Heart left ventricle (tissue), 16 donors: ENCODE data around the gene S100A13. TPM values are rescaled to one million over a fixed set of nuclear protein-coding genes. Genes with fewer than 3 reads are reported as not detected.
A peak's percentile ranks its signal among the peaks of the same experiment; 100 is the strongest.
"Not testable (repeated sequence)": the region's sequence is repeated elsewhere in the genome, so short reads cannot be mapped to it uniquely, and the experiment has no call there.

Experiments
- ATAC-seq, 4 donors: fragments of 200-7000 bp; cut with Tn5 transposase; one replicate each; pipeline ENCODE4 v1.9.1; 2020 to 2022; ENCODE audit warnings: moderate library complexity in 4 of 4, mild to moderate bottlenecking in 3 of 4, moderate number of reproducible peaks in 1 of 4
- DNase-seq, 5 donors: peaks; one replicate each; pipeline ENCODE4 v3.0.0-alpha.2; 2020
- H3K27ac ChIP-seq, 12 donors: fragments of 200-600 bp; sonication (generic) in 4 of 12; one replicate each; pipeline versions ENCODE4 v1.5.0 to v1.8.0; 2016 to 2022; ENCODE audit warnings: mild to moderate bottlenecking in 2 of 12
- H3K27me3 ChIP-seq, 9 donors: fragments of 200-600 bp; sonication (generic) in 2 of 9; one replicate each; pipeline versions ENCODE4 v1.5.1 to v1.8.0; 2016 to 2022; ENCODE audit warnings: mild to moderate bottlenecking in 3 of 9
- H3K36me3 ChIP-seq, 9 donors: fragments of 200-600 bp; sonication (generic) in 2 of 9; one replicate each; pipeline versions ENCODE4 v1.5.0 to v1.8.0; 2018 to 2022; ENCODE audit warnings: mild to moderate bottlenecking in 2 of 9
- H3K4me1 ChIP-seq, 12 donors: fragments of 200-600 bp; sonication (generic) in 4 of 12; one replicate each; pipeline versions ENCODE4 v1.5.0 to v1.8.0; 2016 to 2022; ENCODE audit warnings: mild to moderate bottlenecking in 3 of 12
- H3K4me3 ChIP-seq, 12 donors: fragments of 200-600 bp; sonication (generic) in 4 of 12; one replicate each; pipeline versions ENCODE4 v1.5.0 to v1.8.0; 2017 to 2022; ENCODE audit warnings: mild to moderate bottlenecking in 9 of 12, moderate library complexity in 4 of 12
- H3K9me3 ChIP-seq, 12 donors: fragments of 200-600 bp; sonication (generic) in 4 of 12; one replicate each; pipeline versions ENCODE4 v1.5.0 to v1.8.0; 2016 to 2022; ENCODE audit warnings: mild to moderate bottlenecking in 1 of 12
- POLR2A ChIP-seq, 2 donors: fragments of 450-650 bp; IDR thresholded peaks; one replicate each; pipeline ENCODE4 v1.6.1; 2017; ENCODE audit warnings: antibody characterized with exemption in 2 of 2, mild to moderate bottlenecking in 2 of 2, moderate library complexity in 2 of 2
- WGBS, 4 donors: extraction: QIAGEN DNeasy Blood & Tissue Kit in 2 of 4; methylation state at CpG; one replicate each; pipeline versions ENCODE4 v1.1.5 to v1.1.7; 2013 to 2018; 5-methylcytosine and 5-hydroxymethylcytosine counted together
- intact Hi-C, 10 donors: fragments of 100-400 bp; cut with DNase I; formaldehyde crosslinking; loops; one replicate each; pipeline versions ENCODE4 v1.11.1 to v1.14.2; 2022
- polyA plus RNA-seq, 2 donors: library from polyadenylated mRNA; stranded (reverse); fragments of 200-250 nt; gene quantifications; one replicate each; pipeline ENCODE4 v1.2.3, GENCODE V29; 2013
- total RNA-seq, 9 donors: library from RNA; depleted of rRNA in 2 of 9; stranded (reverse); fragments of >200 nt in 2 of 9; fragmentation: NEBNext Ultra II Directional in 3 of 9; extraction: Animal tissue kit (Norgen Biotek cat#: 25700) in 3 of 9; gene quantifications; one replicate each; pipeline versions ENCODE4 v1.1.0 to v1.2.4, GENCODE V29; 2016 to 2023
- TF ChIP-seq, protein P1 (sequence below), 12 donors: fragments of 200-600 bp; sonication (generic) in 4 of 12; IDR thresholded peaks; one replicate each; pipeline versions ENCODE4 v1.5.0 to v1.8.0; 2018 to 2022; ENCODE audit warnings: antibody characterized with exemption in 12 of 12, mild to moderate bottlenecking in 5 of 12
- donor health status: ischemic (EF 13 %, LVEDD 7.1; RV severe dilation, severe dysfunction).
- donor health status: healthy with polysubstance abuse.
- donor health status: DM: no; HTN: yes; CAD: no.
- donor health status: DM: no; HTN: no; CAD: no.
- donor health status: ischemic (EF 25% LVEDD 6.9; RV normal size, moderate dysfunction).
- donor health status: ischemic (EF 25% LVEDD 5.7; RV mildly dilated, moderate dysfunction).
- donor health status: healthy.
- donor health status: DM: yes; HTN: yes; CAD: no.
- donor health status: ischemic (EF 35%, LVEDD 5.7; RV mildly dilated, moderate dysfunction).
- donor health status: nonischemic (EF 11% LVEDD 7.7; RV severe dilation, severe dysfunction).
- donor health status: DM: yes; HTN: yes; CAD: no.
- donor health status: PGD.
- donor health status: ischemic (EF 29% LVEDD 5.4; RV normal size, mild dysfunction).
- donor health status: nonischemic (EF 23%, LVEDD 6.1; RV moderate dilation, normal function).

The S100A13 gene
- total and polyA plus RNA-seq, 11 donors = 98.1 to 272 (median 138) TPM

DNA sequence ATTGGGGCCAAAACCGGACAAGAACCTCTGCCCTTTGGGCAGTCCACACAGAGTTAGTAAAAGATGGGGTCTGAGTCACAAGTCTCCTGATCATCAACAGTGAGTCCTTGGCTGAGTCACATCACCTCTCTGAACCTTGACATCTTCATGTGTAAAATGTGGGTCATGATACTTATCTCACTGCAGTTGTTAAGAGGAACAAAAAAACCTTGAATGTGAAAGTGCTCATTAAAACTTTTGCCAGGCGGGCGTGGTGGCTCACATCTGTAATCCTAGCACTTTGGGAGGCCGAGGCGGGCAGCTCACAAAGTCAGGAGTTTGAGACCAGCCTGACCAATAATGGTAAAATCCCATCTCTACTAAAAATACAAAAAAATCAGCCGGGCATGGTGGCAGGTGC, 30.1 kb downstream of the S100A13 start:
- no peak for DNase-seq
- Histone ChIP-seq H3K9me3 (no peaks in the 10 kb centered on the region), H3K4me1 (peaks cover 0 to 12% (median 0%) of the 10 kb centered on the region in 12 donors), H3K27me3 (no peaks in the 10 kb centered on the region), H3K36me3 (peaks cover 0 to 10% (median 0%) of the 10 kb centered on the region in 9 donors), H3K4me3 (no peak overlapping the region), H3K27ac (no peak overlapping the region)
- intact Hi-C loops = no loop called here
- no peak for ATAC-seq
- 92 to 97% (median 95%) methylated on average over 6 of the region's 6 CpGs for whole genome bisulfite sequencing, 4 donors
- no peak for TF ChIP-seq POLR2A (IDR thresholded peaks at IDR 0.05)
- TF ChIP-seq, protein P1, sequence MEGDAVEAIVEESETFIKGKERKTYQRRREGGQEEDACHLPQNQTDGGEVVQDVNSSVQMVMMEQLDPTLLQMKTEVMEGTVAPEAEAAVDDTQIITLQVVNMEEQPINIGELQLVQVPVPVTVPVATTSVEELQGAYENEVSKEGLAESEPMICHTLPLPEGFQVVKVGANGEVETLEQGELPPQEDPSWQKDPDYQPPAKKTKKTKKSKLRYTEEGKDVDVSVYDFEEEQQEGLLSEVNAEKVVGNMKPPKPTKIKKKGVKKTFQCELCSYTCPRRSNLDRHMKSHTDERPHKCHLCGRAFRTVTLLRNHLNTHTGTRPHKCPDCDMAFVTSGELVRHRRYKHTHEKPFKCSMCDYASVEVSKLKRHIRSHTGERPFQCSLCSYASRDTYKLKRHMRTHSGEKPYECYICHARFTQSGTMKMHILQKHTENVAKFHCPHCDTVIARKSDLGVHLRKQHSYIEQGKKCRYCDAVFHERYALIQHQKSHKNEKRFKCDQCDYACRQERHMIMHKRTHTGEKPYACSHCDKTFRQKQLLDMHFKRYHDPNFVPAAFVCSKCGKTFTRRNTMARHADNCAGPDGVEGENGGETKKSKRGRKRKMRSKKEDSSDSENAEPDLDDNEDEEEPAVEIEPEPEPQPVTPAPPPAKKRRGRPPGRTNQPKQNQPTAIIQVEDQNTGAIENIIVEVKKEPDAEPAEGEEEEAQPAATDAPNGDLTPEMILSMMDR (IDR thresholded peaks at IDR 0.05) = no peak

DNA sequence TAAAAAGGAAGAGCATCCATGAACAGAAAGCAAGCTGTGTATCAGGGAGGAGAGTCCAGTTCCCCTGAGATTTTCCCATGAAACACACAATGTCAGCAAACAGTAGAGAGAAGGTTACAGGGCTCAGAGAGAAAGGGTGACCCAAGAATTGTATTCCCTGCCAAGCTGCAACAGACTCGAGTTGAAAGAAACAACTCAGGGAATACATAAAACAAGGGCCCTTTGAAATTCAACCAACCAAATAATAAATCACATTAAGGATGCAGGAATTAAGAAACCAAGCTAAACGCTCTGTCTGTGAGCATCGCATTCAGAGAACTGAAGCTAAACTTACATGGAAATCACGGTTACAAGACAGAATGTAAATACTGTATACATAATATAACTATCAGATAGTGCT, 34.6 kb downstream of the S100A13 start:
- intact Hi-C loops = no loop called here
- Histone ChIP-seq H3K4me1 (peaks cover 0 to under 1% (median 0%) of the 10 kb centered on the region in 12 donors), H3K27me3 (no peaks in the 10 kb centered on the region), H3K36me3 (no peaks in the 10 kb centered on the region), H3K27ac (no peak overlapping the region), H3K4me3 (no peak overlapping the region), H3K9me3 (no peaks in the 10 kb centered on the region)
- no peak for TF ChIP-seq POLR2A (IDR thresholded peaks at IDR 0.05)
- TF ChIP-seq, protein P1 (IDR thresholded peaks at IDR 0.05) = no peak
- 63 to 72% (median 71%) methylated on average over 4 of the region's 4 CpGs for WGBS, 4 donors
- DNase-seq = no peak
- ATAC-seq = no peak

DNA sequence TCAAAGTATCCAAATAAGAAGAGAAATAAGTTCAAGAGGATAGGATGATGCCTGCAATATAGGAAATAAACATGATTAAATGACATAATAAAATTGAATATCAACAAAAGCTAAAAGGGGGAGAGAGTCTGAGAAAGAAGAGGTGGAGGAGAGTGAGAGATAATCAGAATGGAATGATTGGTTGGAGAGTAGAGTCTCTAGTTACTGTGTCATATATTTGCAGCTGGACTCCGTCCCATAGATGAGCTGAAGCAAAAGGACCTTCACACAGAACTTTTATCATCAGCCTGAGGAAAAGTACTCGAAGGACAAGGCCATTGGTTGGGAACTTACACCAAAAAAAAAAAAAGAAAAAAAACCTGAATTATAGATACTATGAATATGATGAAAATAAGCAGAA, 38.8 kb downstream of the S100A13 start:
- no peak overlapping the region for H3K27ac ChIP-seq
- H3K9me3 ChIP-seq = no peaks in the 10 kb centered on the region
- WGBS, 4 donors = 79 to 86% (median 83%) methylated on average over 2 of the region's 2 CpGs
- intact Hi-C loops = no loop called here
- no peaks in the 10 kb centered on the region for H3K36me3 ChIP-seq
- ATAC-seq = no peak
- H3K4me1 ChIP-seq = peaks cover 0 to 10% (median 2%) of the 10 kb centered on the region in 12 donors
- H3K4me3 ChIP-seq = no peak overlapping the region
- TF ChIP-seq, protein P1 (IDR thresholded peaks at IDR 0.05) = no peak
- TF ChIP-seq POLR2A (IDR thresholded peaks at IDR 0.05) = no peak
- no peaks in the 10 kb centered on the region for H3K27me3 ChIP-seq
- DNase-seq = no peak

DNA sequence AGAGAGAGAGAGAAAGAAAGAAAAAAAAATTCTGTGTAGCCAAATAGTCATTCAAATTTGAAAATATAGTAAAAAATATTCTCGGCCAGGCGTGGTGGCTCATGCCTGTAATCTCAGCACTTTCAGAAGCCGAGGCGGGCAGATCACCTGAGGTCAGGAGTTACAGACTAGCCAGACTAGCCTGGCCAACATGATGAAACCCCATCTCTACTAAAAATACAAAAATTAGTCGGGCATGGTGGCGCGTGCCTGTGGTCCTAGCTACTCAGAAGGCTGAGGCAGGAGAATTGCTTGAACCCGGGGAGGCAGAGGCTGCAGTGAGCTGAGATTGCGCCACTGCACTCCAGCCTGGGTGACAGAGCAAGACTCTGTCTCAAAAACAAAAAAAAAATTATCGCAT, 39.3 kb downstream of the S100A13 start:
- H3K27me3 ChIP-seq, H3K27ac ChIP-seq, H3K9me3 ChIP-seq, ATAC-seq, H3K4me3 ChIP-seq, H3K36me3 ChIP-seq, DNase-seq, intact Hi-C loops: not testable (repeated sequence)
- peaks cover 0 to 10% (median 2%) of the 10 kb centered on the region in 12 donors for H3K4me1 ChIP-seq
- WGBS, 4 donors = 87 to 95% (median 93%) methylated on average over 10 of the region's 10 CpGs

DNA sequence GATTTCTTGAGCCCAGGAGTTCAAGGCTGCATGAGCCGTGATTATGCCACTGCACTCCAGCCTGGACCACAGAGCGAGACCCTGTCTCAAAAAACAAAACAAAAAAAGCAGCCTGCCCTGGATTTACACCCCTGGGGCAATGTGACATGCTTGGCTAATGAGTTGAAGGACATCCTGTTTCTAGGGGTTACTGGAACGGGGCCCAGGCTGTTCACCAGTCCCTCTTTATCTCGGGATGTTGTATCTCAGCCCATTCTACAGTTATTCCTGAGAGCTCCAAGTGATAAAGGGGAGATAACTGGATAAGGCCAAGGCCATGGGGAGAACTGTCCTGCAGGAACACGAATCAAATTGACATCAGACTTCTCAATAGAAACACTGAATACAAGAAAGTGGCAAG, 40.0 kb downstream of the S100A13 start:
- H3K4me3 ChIP-seq = no peak overlapping the region
- no peak overlapping the region for H3K27ac ChIP-seq
- H3K9me3 ChIP-seq = no peaks in the 10 kb centered on the region
- H3K27me3 ChIP-seq = no peaks in the 10 kb centered on the region
- H3K4me1 ChIP-seq = peaks cover 0 to 10% (median 2%) of the 10 kb centered on the region in 12 donors
- intact Hi-C loops = no loop called here
- DNase-seq = no peak
- peak in 3 of 4 donors; percentile 57 to 64 (median 60) for ATAC-seq
- TF ChIP-seq POLR2A (IDR thresholded peaks at IDR 0.05) = no peak
- TF ChIP-seq, protein P1 (IDR thresholded peaks at IDR 0.05) = no peak
- WGBS, 4 donors = 28 to 42% (median 34%) methylated on average over 5 of the region's 5 CpGs
- no peaks in the 10 kb centered on the region for H3K36me3 ChIP-seq
